Aorta (tissue), 5 donors: ENCODE data around the gene NCOA7. TPM values are rescaled to one million over a fixed set of nuclear protein-coding genes. Genes with fewer than 3 reads are reported as not detected.
A peak's percentile ranks its signal among the peaks of the same experiment; 100 is the strongest.

ENCODE experiments used
- ATAC-seq: fragments of 200-7000 bp; cut with Tn5 transposase; one replicate; pipeline ENCODE4 v1.9.1; 2022; ENCODE audit warnings: moderate library complexity; ENCODE audit not compliant: low FRiP score
- DNase-seq, 2 donors: peaks; one replicate each; pipeline ENCODE4 v3.0.0-alpha.2; 2020
- H3K27ac ChIP-seq, 2 donors: one replicate each; pipeline ENCODE4 v1.5.1; 2013; ENCODE audit warnings: low read length in 2 of 2, mild to moderate bottlenecking in 2 of 2, moderate library complexity in 2 of 2, control low read depth in 1 of 2, inconsistent platforms in 1 of 2, low read depth in 1 of 2
- H3K27me3 ChIP-seq, 2 donors: one replicate each; pipeline ENCODE4 v1.6.1; 2013; ENCODE audit warnings: control low read depth in 1 of 2, low read length in 1 of 2, mild to moderate bottlenecking in 1 of 2, moderate library complexity in 1 of 2; ENCODE audit not compliant: insufficient read depth in 2 of 2, control insufficient read depth in 1 of 2
- H3K36me3 ChIP-seq, 2 donors: one replicate each; pipeline ENCODE4 v1.6.1; 2013; ENCODE audit warnings: control low read depth in 1 of 2, low read length in 1 of 2, mild to moderate bottlenecking in 1 of 2; ENCODE audit not compliant: insufficient read depth in 2 of 2, control insufficient read depth in 1 of 2
- H3K4me1 ChIP-seq, 2 donors: one replicate each; pipeline ENCODE4 v1.6.1; 2013; ENCODE audit warnings: low read length in 2 of 2, control low read depth in 1 of 2, mild to moderate bottlenecking in 1 of 2, moderate library complexity in 1 of 2; ENCODE audit not compliant: insufficient read depth in 2 of 2, control insufficient read depth in 1 of 2
- H3K4me3 ChIP-seq, 2 donors: one replicate each; pipeline ENCODE4 v1.5.1; 2013; ENCODE audit warnings: low read length in 2 of 2, control low read depth in 1 of 2, mild to moderate bottlenecking in 1 of 2
- H3K9me3 ChIP-seq: one replicate; pipeline ENCODE4 v1.6.1; 2013; ENCODE audit warnings: mild to moderate bottlenecking, low read length; ENCODE audit not compliant: control insufficient read depth
- WGBS, 2 donors: extraction: QIAGEN DNeasy Blood & Tissue Kit; methylation state at CpG; one replicate each; pipeline ENCODE4 v1.1.7; 2013; 5-methylcytosine and 5-hydroxymethylcytosine counted together
- intact Hi-C, 2 donors: fragments of 100-400 bp; cut with DNase I; formaldehyde crosslinking; loops; one replicate each; pipeline versions ENCODE4 v1.14.2 to v1.15.0; 2022
- polyA plus RNA-seq, 2 donors: library from polyadenylated mRNA; stranded (reverse); fragments of 200-250 nt; gene quantifications; one replicate each; pipeline ENCODE4 v1.2.3, GENCODE V29; 2013
- total RNA-seq, 2 donors: library from RNA; stranded (reverse); fragmentation: NEBNext Ultra II Directional; extraction: Animal tissue kit (Norgen Biotek cat#: 25700); gene quantifications; one replicate each; pipeline ENCODE4 v1.2.1, GENCODE V29; 2021
- donor health status: healthy with polysubstance abuse.
- donor health status: Bipolar disorder and iron deficiency.
- donor health status: DM: no; HTN: no; CAD: no.
- donor health status: DM: no; HTN: no; CAD: no.
- donor health status: DM: yes; HTN: yes; CAD: no.

Gene NCOA7
- total and polyA plus RNA-seq, 4 donors: 12.3 to 82.1 (median 40.3) TPM

DNA sequence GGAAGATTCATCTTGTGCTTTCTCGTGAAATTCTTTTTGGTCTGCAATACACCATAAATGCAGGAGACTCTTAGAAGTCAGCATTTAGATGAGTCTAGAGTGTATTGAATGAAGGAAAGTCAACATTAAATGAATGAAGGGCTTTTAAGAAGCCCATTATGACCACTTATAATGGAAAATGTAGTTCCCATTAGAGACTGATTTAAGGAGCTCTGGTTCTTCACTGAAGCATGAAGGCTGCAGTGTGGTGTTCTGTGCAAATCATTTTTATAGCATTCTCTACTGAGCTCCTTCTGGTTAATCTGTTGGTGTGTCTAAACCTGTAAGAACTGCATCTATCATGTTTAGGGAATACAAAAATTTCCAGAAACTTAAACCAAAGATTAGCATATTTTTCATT, 19.7 kb downstream of the NCOA7 start:
- DNase-seq: no peak
- H3K4me3 ChIP-seq: no peak overlapping the region
- peaks cover 1% of the 10 kb centered on the region for H3K9me3 ChIP-seq
- H3K4me1 ChIP-seq: peaks cover 2% of the 10 kb centered on the region in 2 donors
- intact Hi-C loops: no loop called here
- no peak for ATAC-seq
- no peak overlapping the region for H3K27ac ChIP-seq
- no peaks in the 10 kb centered on the region for H3K27me3 ChIP-seq
- H3K36me3 ChIP-seq: no peaks in the 10 kb centered on the region
- WGBS, 2 donors: 87 to 94% methylated on average over 1 of the region's 1 CpG

DNA sequence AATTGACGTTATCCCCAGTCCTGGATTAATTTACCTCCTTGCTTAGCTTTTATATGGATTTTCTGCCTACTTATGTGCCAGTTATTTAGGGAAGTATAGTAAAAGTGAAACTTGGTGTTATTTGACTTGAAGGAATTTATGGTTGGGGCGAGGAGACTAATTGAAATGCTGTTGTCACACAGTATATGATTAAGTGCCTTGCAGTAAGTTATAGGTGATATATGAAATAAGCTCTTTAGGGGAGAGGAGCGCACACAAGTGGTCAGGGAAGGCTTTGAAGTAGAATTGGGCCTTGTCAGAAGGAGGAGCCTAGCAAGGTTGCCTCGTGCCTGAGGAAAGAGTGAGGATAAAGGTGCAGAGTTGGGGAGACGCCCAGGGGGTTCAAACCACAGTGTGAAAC, 20.5 kb downstream of the NCOA7 start:
- DNase-seq (no peak), ATAC-seq (no peak)
- H3K36me3 ChIP-seq: no peaks in the 10 kb centered on the region
- H3K27ac ChIP-seq: no peak overlapping the region
- peaks cover 2% of the 10 kb centered on the region in 2 donors for H3K4me1 ChIP-seq
- H3K9me3 ChIP-seq: peaks cover 1% of the 10 kb centered on the region
- 94 to 95% methylated on average over 5 of the region's 5 CpGs for WGBS, 2 donors
- H3K27me3 ChIP-seq: no peaks in the 10 kb centered on the region
- intact Hi-C loops: no loop called here
- H3K4me3 ChIP-seq: no peak overlapping the region

DNA sequence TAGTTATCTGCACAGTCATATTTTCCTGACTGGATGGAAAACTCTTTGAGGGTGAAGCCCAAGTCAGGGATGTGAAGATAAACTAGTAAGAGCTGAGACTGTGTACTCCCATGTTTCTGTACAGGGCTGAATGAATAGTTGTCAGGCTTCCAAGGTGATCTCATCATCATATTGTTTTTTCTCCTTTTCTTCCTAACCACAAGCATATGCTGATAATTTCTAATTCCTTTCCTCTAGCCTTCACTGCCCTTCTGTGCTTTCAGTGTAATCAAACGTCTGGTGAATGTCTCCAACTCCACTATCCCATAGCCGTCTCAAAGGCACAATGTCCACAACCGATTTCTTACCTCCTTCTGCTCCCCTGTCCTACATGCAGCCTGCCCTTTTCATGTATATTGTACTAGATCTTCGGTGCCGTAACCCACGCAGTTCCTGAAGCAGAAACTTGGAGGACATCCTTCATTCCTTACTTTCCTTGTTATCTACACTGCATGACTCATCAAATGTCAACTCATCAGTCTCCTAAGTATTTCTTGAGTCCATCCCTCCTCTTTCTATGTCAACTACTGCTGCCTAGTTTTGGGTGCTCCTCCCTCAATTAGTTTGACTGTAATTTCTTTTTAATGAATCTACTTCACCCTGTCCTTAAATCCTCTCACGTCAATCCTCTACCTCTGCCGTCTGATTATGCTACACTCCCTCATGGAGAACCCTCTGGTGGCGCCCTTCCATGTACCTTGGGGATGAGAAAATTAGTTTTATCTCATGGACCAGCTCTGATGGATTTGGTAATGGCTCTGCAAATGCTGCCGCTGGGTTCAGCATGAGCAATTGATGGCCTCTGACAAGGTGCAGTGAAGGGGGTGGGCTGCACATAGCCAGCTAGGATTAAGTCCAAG, 21.9 kb downstream of the NCOA7 start:
- no peaks in the 10 kb centered on the region for H3K36me3 ChIP-seq
- H3K4me3 ChIP-seq: no peak overlapping the region
- H3K27ac ChIP-seq: peak overlapping the region in 1 of 2 donors; percentile 39
- H3K27me3 ChIP-seq: no peaks in the 10 kb centered on the region
- 52 to 62% methylated on average over 10 of the region's 10 CpGs for WGBS, 2 donors
- H3K9me3 ChIP-seq: peaks cover 1% of the 10 kb centered on the region
- H3K4me1 ChIP-seq: peaks cover 2 to 3% of the 10 kb centered on the region in 2 donors
- ATAC-seq (peak; percentile 78), DNase-seq (no peak)
- intact Hi-C loops: no loop called here

DNA sequence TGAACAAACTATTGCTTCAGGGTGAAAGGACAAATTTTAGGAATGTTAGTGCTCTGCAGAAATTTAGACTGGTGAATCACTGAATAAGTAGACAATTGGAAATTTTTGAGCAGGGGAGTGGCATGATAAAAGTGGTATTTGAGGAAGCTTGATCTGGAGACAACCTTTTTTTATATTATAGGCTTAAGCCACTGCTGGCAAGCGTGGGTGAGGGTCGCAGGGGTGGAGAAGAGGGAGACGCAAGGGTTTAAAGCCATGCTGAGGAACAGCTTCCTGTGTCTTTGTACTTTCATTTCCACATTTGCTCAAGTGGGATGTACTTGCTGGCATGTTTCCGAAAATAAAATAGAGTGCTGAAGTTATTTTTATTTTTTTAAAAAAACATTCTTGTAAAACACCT, 23.7 kb downstream of the NCOA7 start:
- ATAC-seq (no peak), DNase-seq (no peak)
- Histone ChIP-seq H3K4me3 (no peak overlapping the region), H3K27me3 (no peaks in the 10 kb centered on the region), H3K27ac (no peak overlapping the region), H3K9me3 (no peaks in the 10 kb centered on the region), H3K36me3 (no peaks in the 10 kb centered on the region), H3K4me1 (peaks cover 2 to 3% of the 10 kb centered on the region in 2 donors)
- 40 to 54% methylated on average over 4 of the region's 4 CpGs for WGBS, 2 donors
- intact Hi-C loops: no loop called here

DNA sequence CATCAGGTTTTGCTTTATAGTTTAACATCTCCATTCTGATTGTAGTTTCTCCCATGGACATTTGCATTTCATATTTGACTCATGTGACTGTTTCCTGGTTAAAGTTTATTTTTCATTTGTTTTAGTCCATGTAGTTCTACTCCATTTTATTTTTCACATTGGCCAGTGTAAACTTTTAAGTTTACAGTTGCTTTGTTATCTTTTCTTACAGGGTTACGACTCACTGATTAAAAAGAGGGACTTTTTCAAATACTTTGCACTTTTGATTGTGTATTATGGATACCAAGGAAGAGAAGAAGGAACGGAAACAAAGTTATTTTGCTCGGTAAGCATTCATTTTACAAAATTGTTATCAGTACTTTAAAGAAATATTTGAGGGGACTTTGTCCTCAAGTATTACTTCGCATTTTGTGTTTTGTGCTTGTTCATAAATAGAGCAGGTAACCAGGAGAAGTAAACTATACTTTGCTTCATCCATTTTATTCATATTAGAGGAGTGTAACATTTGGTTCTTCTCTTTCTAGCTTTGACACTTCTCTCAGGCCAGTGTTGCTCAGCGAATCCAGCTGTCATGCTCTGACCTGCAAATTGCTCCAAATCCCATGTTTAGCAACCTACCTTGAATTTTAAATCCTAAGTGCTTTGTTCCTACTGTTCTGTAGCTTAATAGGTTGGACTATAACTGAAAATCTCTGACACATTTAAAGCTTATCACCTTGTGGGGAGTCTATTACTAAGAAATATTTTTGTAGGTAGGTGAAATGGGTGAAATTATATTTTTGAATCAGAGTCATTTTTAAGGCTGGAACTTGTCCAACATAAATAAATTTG, 24.5 kb downstream of the NCOA7 start:
- Histone ChIP-seq H3K27ac (no peak overlapping the region), H3K4me3 (no peak overlapping the region), H3K36me3 (no peaks in the 10 kb centered on the region), H3K4me1 (peaks cover 2 to 5% of the 10 kb centered on the region in 2 donors), H3K9me3 (no peaks in the 10 kb centered on the region), H3K27me3 (no peaks in the 10 kb centered on the region)
- intact Hi-C loops: no loop called here
- WGBS, 2 donors: 22 to 24% methylated on average over 5 of the region's 5 CpGs
- no peak for ATAC-seq
- no peak for DNase-seq

GRCh38 chr6:125816828-125817280, 26.1 kb downstream of the NCOA7 start:
- ATAC-seq (no peak), DNase-seq (no peak)
- H3K27ac ChIP-seq: no peak overlapping the region
- H3K4me1 ChIP-seq: peaks cover 4 to 5% of the 10 kb centered on the region in 2 donors
- no peaks in the 10 kb centered on the region for H3K36me3 ChIP-seq
- intact Hi-C loops: no loop called here
- H3K27me3 ChIP-seq: no peaks in the 10 kb centered on the region
- H3K4me3 ChIP-seq: no peak overlapping the region
- WGBS, 2 donors: 82 to 87% methylated on average over 1 of the region's 1 CpG
- H3K9me3 ChIP-seq: no peaks in the 10 kb centered on the region

- no peaks in the 10 kb centered on the region for H3K27me3 ChIP-seq
- no peak overlapping the region for H3K27ac ChIP-seq
- H3K9me3 ChIP-seq: no peaks in the 10 kb centered on the region
- no peaks in the 10 kb centered on the region for H3K36me3 ChIP-seq
- intact Hi-C loops: no loop called here
- ATAC-seq: no peak
- no peak overlapping the region for H3K4me3 ChIP-seq
- WGBS, 2 donors: 19 to 25% methylated on average over 2 of the region's 2 CpGs
- DNase-seq: no peak
- peaks cover 2 to 4% of the 10 kb centered on the region in 2 donors for H3K4me1 ChIP-seq
Observed at GRCh38 chr6:125818225-125818657, 27.5 kb downstream of the NCOA7 start.

DNA sequence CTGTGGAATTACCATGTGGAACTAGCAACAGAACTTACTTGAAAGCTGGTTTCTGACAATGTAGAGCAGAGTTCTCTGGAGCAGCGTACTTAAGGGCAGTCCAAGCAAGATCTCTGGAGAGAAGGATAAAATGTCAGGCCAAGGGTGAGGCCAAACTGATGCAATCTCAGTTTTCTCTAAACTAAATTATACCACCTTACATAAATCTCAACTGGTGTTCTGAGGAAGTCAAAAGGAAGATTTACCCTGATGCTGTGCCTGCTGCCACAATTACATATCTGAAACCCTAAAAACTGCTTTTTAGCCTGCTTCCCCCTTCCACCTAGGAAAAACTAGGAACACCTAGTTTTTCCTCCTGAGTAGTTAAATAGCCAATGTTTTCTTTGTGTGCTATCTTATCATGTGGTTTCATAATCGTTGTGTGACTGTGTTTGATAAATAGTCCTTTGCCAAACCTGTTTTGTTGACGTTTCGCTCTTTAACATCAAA, 28.1 kb downstream of the NCOA7 start:
- intact Hi-C loops: no loop called here
- no peak overlapping the region for H3K4me3 ChIP-seq
- H3K27ac ChIP-seq: no peak overlapping the region
- H3K27me3 ChIP-seq: no peaks in the 10 kb centered on the region
- WGBS, 2 donors: 35 to 37% methylated on average over 4 of the region's 4 CpGs
- H3K36me3 ChIP-seq: no peaks in the 10 kb centered on the region
- DNase-seq (no peak), ATAC-seq (peak; percentile 73)
- H3K9me3 ChIP-seq: no peaks in the 10 kb centered on the region
- H3K4me1 ChIP-seq: peaks cover 2 to 4% of the 10 kb centered on the region in 2 donors
